Posterior cingulate gyrus (tissue), 11 donors: Measurements from ENCODE around the gene SCAMP2.
A peak's percentile ranks its signal among the peaks of the same experiment; 100 is the strongest.

ENCODE experiments used
- DNase-seq, 10 donors: peaks; one replicate each; pipeline versions ENCODE4 v3.0.0 to v3.0.0-alpha.2; 2020 to 2021; ENCODE audit warnings: mixed read lengths in 3 of 10
- intact Hi-C: fragments of 100-400 bp; cut with DNase I; formaldehyde crosslinking; loops from one replicate; pipeline ENCODE4 v1.15.1; 2023

The SCAMP2 gene

DNA sequence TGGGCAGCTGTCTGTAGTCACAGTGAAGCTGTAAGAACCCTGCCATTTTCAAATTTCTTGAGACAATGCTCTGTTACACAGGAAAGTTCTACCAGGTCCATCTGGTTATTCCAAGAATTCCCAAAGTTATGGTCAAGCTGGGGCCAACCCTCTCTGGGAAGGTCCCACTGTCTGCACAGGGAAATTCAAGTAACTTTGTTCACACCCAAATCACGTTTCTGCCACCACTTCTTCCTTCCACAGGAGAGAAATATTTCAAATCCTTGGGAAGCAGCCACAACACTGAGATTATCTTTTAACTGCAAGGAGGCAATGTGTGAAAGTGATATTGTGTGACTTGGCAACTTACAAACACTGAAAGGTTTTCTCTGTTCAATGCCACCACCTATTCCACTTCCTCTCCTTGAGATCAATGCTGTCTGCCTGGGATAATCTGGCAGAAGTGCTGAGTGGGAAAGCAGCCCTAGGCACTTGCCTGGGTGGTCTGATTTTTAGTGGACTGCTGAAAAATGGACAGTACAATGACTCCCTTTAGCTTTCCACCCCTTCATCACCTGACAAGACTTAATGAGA is 5.6 kb downstream of the SCAMP2 start:
- intact Hi-C loops = no loop called here
- no peak for DNase-seq

GRCh38 chr15:74866090-74866489 is 7.1 kb downstream of the SCAMP2 start:
- DNase-seq = peak in 1 of 10 donors; percentile 36
- intact Hi-C loops = no loop called here

DNA sequence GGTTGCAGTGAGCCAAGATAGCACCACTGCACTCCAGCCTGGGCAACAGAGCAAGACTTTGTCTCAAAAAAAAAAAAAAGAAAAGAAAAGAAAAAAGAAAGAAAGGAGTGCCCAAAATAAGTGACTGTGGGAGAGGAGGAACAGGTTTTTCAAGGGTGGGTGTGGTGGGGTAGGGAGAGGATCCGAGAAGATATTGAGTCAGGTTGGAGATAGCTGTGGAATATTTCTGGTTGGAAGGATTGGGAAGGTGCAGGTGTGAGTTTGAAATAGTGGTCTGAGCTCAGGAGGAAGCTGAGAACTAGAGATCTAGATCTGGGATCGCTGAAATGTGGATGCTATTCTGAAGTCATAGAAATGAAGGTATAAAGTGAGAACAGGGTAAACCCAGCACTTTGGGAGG is 7.8 kb downstream of the SCAMP2 start:
- intact Hi-C loops = no loop called here
- DNase-seq = no peak

- intact Hi-C loops = no loop called here
- peak in 1 of 10 donors; percentile 18 for DNase-seq
Measured at GRCh38 chr15:74864296-74864695, 8.9 kb downstream of the SCAMP2 start.

DNA sequence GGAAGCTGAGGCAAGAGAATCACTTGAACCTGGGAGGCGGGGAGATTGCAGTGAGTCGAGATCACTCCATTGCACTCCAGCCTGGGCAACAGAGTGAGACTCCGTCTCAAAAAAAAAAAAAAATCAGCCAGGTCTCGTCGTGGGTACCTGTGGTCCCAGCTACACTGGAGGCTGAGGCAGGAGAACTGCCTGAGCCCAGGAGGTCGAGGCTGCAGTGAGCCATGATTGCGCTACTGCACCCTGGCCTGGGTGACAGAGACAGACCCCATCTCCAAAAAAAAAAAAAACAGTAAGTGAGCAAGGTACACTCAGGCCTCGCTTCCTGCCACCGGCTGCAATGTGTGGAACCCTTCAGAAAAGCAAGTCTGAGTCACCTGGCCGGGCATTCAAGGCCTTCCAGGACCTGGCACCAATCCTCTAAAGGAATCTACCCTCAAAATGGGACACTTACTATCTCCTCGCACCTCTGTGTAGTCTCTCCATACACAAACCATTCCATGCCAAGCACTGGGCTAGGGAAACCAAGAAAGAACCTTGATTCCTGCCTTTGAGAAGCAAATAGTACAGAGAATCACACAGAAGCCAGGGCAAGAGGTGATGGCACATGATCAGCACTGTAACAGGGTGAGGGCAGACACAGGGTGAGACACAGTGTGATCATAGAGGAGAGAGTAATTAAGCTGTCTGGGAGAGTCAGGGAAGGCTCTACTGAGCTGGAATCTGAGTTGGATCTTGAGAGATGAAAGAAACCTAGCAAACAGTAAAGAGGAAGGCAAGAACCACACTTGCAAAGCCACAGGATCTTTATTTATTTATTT is 9.7 kb downstream of the SCAMP2 start:
- DNase-seq = peak in 1 of 10 donors; percentile 33
- intact Hi-C loops = no loop called here

DNA sequence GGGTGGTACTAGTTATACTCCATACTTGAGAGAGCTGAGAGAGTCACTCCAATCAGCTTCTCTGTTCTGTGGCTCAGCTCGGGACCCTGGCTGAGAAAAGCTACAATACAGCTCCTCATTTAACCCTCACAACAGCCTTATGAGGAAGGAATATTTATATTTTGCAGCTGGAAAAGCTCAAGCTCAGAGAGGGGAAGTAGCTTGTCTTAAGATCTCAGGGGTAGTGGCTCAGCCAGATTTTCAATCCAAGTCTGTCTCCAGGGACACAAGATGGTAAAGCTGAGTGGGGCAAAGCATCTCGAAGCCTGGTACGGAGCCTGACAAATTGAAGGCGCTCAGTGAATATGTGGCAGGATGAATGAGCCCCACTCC is 14.8 kb downstream of the SCAMP2 start:
- DNase-seq = no peak
- intact Hi-C loops = no loop called here

GRCh38 chr15:74857671-74858368 is 15.3 kb downstream of the SCAMP2 start:
- intact Hi-C loops = no loop called here
- DNase-seq = no peak

- DNase-seq = no peak
- intact Hi-C loops = no loop called here
Measured at GRCh38 chr15:74857082-74857655, 16.0 kb downstream of the SCAMP2 start.

- intact Hi-C loops = no loop called here
- DNase-seq = peak in 1 of 10 donors; percentile 49
Measured at GRCh38 chr15:74856537-74856936, 16.6 kb downstream of the SCAMP2 start.

DNA sequence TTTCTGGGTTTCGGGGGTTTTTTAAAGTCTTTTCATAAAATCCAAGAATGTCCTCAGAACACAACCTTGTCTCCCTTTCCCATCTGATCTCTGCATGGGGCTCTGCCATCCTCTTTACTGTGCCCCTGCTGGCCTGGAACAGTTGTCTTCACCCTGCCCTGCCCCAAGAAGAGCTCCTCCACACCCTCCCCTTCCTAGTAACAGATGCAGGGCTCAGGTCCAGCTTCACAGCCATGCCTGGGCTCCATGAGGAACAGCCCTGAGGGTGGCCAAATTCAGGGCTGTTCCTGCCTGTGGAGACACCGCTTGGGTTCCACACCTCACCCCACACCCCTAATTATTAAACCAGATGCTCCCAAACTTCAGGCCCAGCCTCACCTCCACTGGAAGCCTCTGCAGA is 17.3 kb downstream of the SCAMP2 start:
- DNase-seq = peak in 2 of 10 donors; percentile 29 to 70

GRCh38 chr15:74854453-74855022 is 18.6 kb downstream of the SCAMP2 start:
- intact Hi-C loops = no loop called here
- DNase-seq = peak in 2 of 10 donors; percentile 26 to 57

More for the DNA sequence above, 17.3 kb downstream of the SCAMP2 start:
- intact Hi-C loops = no loop called here

GRCh38 chr15:74851960-74852359 is 21.2 kb downstream of the SCAMP2 start:
- peak in 2 of 10 donors; percentile 4 to 33 for DNase-seq
- intact Hi-C loops = no loop called here

- intact Hi-C loops = no loop called here
- peak in 2 of 10 donors; percentile 7 for DNase-seq
Measured at GRCh38 chr15:74850393-74850792, 22.8 kb downstream of the SCAMP2 start.

- intact Hi-C loops = no loop called here
- peak in 1 of 10 donors; percentile 35 for DNase-seq
Measured at GRCh38 chr15:74847432-74847831, 25.7 kb downstream of the SCAMP2 start.

DNA sequence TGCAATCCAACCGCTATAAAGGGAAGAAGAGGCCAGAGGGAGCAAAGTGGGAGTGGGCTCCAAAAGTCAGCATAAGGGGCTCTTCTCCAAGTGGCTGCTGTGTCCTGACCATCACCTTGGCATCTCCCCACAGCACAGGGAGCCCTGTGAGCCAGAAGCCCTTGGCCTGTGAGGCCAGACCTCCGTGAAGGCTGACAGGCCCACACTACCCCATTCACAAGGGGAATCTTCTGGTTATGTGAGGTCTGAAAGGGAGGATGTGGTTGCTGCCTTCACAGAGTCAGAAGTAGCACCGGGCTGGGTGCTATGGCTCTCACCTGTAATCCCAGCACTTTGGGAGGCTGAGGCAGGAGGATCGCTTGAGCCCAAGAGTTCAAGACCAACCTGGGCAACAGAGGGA is 27.6 kb downstream of the SCAMP2 start:
- intact Hi-C loops = no loop called here
- no peak for DNase-seq

GRCh38 chr15:74845208-74845568 is 28.0 kb downstream of the SCAMP2 start:
- intact Hi-C loops = no loop called here

DNA sequence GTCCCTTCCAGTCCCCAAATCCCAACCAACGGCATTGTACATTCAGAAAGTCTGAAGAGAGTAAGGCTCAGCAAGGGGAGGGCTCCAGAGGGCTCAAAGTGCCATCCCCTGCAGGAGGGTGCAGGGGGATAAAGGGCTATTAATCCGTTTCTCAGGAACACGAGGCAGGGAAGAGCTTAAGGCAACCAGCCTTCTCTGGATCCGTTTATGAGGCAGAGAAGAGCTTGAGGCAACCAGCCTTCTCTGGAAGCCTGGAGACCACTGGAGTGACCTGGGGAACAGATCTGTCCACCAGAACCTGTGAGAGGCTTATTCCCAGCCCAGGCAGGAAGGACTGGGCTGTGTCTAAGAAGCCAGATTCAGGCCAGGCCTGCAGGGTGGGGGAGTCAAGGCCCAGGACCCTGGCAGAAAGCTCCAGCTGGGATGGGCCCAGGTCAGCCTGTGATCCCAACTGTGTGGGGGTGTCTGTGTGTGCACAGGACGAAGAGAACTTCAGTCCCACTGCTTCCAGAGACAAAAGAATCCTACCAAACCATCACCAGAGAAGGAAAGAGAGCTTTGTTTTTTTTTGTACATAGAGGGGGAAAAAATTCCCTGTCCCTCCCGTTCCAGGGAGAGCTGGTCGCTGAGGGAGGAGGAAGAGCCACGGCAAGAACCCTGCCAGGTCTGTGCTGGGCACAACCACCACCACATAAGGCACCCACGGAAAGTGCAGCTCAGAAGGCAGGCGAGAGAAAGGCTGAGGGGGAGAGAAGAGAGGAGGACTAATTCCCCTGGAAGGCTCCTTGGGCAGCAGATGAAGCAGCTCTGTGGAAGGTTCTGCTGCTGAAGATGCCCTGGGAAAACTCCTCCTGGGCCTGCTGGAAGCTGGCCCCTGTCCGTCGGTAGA is 28.6 kb downstream of the SCAMP2 start:
- DNase-seq = no peak
- intact Hi-C loops = loop anchor here (5.0 kb wide), 1 partner anchor 62 kb away; the partner anchor contains the start of gene CSK

More at GRCh38 chr15:74845208-74845568, 28.0 kb downstream of the SCAMP2 start:
- no peak for DNase-seq

GRCh38 chr15:74843891-74844299 is 29.3 kb downstream of the SCAMP2 start:
- intact Hi-C loops = loop anchor here (2.0 to 5.0 kb wide), 3 partner anchors 29 to 63 kb away; partner anchors contain the start of genes CSK, FAM219B and SCAMP2

GRCh38 chr15:74843445-74843828 is 29.7 kb downstream of the SCAMP2 start:
- intact Hi-C loops = loop anchor here (2.0 to 5.0 kb wide), 3 partner anchors 29 to 63 kb away; partner anchors contain the start of genes CSK, FAM219B and SCAMP2
- no peak for DNase-seq

More at GRCh38 chr15:74843891-74844299, 29.3 kb downstream of the SCAMP2 start:
- no peak for DNase-seq
